Loucy (cell line): ENCODE data around the gene CHST11.

Experiments
- H2AFZ ChIP-seq: fragments of 200-600 bp; sonication (generic); 2 replicates; pipeline ENCODE4 v1.6.0; 2016; ENCODE audit warnings: antibody characterized with exemption, mild to moderate bottlenecking, low read length, moderate library complexity
- H3F3A ChIP-seq: fragments of 200-600 bp; 2 replicates; pipeline ENCODE4 v1.6.0; 2016; ENCODE audit warnings: antibody characterized with exemption, low read depth, mild to moderate bottlenecking
- H3K27me3 ChIP-seq: fragments of 200-600 bp; sonication (generic); 2 replicates; pipeline ENCODE4 v1.6.1; 2014; ENCODE audit warnings: low read length, mild to moderate bottlenecking; ENCODE audit not compliant: insufficient read depth, poor library complexity, severe bottlenecking
- H3K36me3 ChIP-seq: fragments of 200-600 bp; sonication (generic); 2 replicates; pipeline ENCODE4 v1.6.1; 2016; ENCODE audit warnings: low read length; ENCODE audit not compliant: insufficient read depth
- H3K4me1 ChIP-seq: fragments of 200-600 bp; sonication (generic); 2 replicates; pipeline ENCODE4 v1.5.1; 2014; ENCODE audit warnings: low read length, mild to moderate bottlenecking; ENCODE audit not compliant: insufficient read depth, poor library complexity, severe bottlenecking
- H3K4me2 ChIP-seq: fragments of 200-600 bp; sonication (generic); 2 replicates; pipeline ENCODE4 v1.6.0; 2014; ENCODE audit warnings: antibody characterized with exemption, low read length, low read depth, mild to moderate bottlenecking; ENCODE audit not compliant: poor library complexity, severe bottlenecking
- H3K4me3 ChIP-seq: fragments of 200-600 bp; sonication (generic); 2 replicates; pipeline ENCODE4 v1.5.1; 2014; ENCODE audit warnings: low read length, mild to moderate bottlenecking, mixed read lengths; ENCODE audit not compliant: poor library complexity, severe bottlenecking
- H3K79me2 ChIP-seq: fragments of 200-600 bp; sonication (generic); 2 replicates; pipeline ENCODE4 v1.6.1; 2014; ENCODE audit warnings: low read length; ENCODE audit not compliant: insufficient read depth
- H3K9ac ChIP-seq: fragments of 200-600 bp; sonication (generic); 2 replicates; pipeline ENCODE4 v1.6.0; 2014; ENCODE audit warnings: mild to moderate bottlenecking, low read depth, low read length, moderate library complexity; ENCODE audit not compliant: poor library complexity, severe bottlenecking
- H3K9me2 ChIP-seq: fragments of 200-600 bp; sonication (generic); replicated peaks from 2 replicates; pipeline ENCODE4 v1.6.1; 2016; ENCODE audit warnings: low read depth, low read length, mixed read lengths
- H3K9me3 ChIP-seq: fragments of 200-600 bp; sonication (generic); 2 replicates; pipeline ENCODE4 v1.6.1; 2014; ENCODE audit warnings: mild to moderate bottlenecking, antibody characterized with exemption, low read length, low read depth; ENCODE audit not compliant: insufficient read depth
- H4K20me1 ChIP-seq: fragments of 200-600 bp; sonication (generic); 2 replicates; pipeline ENCODE4 v1.6.0; 2014; ENCODE audit warnings: antibody characterized with exemption, low read length, mild to moderate bottlenecking; ENCODE audit not compliant: insufficient read depth, poor library complexity, severe bottlenecking
- EZH2phosphoT487 ChIP-seq: fragments of 200-600 bp; IDR thresholded peaks from 2 replicates; pipeline ENCODE4 v1.6.1; 2018; ENCODE audit warnings: antibody characterized with exemption, mild to moderate bottlenecking, moderate library complexity, borderline replicate concordance
- TF ChIP-seq, protein P1 (sequence below): fragments of 200-600 bp; sonication (generic); conservative IDR thresholded peaks from 2 replicates; pipeline ENCODE4 v1.5.1; 2014; ENCODE audit warnings: mild to moderate bottlenecking, antibody characterized with exemption, low read length

CHST11 gene

GRCh38 chr12:104799458-104799857, 342.7 kb downstream of the CHST11 start:
- TF ChIP-seq EZH2phosphoT487: no peak
- TF ChIP-seq, protein P1, sequence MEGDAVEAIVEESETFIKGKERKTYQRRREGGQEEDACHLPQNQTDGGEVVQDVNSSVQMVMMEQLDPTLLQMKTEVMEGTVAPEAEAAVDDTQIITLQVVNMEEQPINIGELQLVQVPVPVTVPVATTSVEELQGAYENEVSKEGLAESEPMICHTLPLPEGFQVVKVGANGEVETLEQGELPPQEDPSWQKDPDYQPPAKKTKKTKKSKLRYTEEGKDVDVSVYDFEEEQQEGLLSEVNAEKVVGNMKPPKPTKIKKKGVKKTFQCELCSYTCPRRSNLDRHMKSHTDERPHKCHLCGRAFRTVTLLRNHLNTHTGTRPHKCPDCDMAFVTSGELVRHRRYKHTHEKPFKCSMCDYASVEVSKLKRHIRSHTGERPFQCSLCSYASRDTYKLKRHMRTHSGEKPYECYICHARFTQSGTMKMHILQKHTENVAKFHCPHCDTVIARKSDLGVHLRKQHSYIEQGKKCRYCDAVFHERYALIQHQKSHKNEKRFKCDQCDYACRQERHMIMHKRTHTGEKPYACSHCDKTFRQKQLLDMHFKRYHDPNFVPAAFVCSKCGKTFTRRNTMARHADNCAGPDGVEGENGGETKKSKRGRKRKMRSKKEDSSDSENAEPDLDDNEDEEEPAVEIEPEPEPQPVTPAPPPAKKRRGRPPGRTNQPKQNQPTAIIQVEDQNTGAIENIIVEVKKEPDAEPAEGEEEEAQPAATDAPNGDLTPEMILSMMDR: no peak

DNA sequence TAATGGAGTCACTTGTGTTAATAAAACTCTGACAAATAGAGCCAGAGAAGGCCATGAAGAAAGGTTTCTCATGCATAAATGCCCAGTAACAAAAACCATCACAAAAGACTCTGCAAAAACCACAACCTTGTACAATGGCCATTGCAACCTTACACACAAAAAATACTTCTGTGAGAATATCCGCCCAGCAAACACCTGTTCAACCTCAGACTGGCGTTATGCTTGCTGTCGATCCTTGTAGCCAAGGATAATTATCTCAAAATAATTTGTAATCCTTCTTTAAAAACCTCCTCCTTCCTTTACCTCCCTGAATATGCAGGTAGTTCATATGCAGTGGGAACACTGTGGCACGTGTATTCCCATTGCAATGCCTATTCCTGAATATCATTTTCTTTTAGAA, 344.3 kb downstream of the CHST11 start:
- TF ChIP-seq, protein P1: no peak
- no peaks in the 10 kb centered on the region for H3K27me3 ChIP-seq
- no peaks in the 10 kb centered on the region for H3K9me3 ChIP-seq
- no peaks in the 10 kb centered on the region for H3F3A ChIP-seq
- no peak overlapping the region for H3K9ac ChIP-seq
- no peaks in the 10 kb centered on the region for H3K36me3 ChIP-seq
- H3K9me2 ChIP-seq: no peaks in the 10 kb centered on the region
- no peak overlapping the region for H3K4me3 ChIP-seq
- no peak overlapping the region for H2AFZ ChIP-seq
- no peak overlapping the region for H3K4me2 ChIP-seq
- no peaks in the 10 kb centered on the region for H4K20me1 ChIP-seq
- H3K4me1 ChIP-seq: no peaks in the 10 kb centered on the region
- H3K79me2 ChIP-seq: no peaks in the 10 kb centered on the region

More at GRCh38 chr12:104799458-104799857, 342.7 kb downstream of the CHST11 start:
- no peak overlapping the region for H3K9ac ChIP-seq
- H3K79me2 ChIP-seq: no peaks in the 10 kb centered on the region
- H3K4me3 ChIP-seq: no peak overlapping the region
- no peaks in the 10 kb centered on the region for H3K9me2 ChIP-seq
- H2AFZ ChIP-seq: no peak overlapping the region
- H3K9me3 ChIP-seq: no peaks in the 10 kb centered on the region
- H3K27me3 ChIP-seq: no peaks in the 10 kb centered on the region
- no peaks in the 10 kb centered on the region for H3K4me1 ChIP-seq
- no peaks in the 10 kb centered on the region for H4K20me1 ChIP-seq
- no peaks in the 10 kb centered on the region for H3K36me3 ChIP-seq
- no peak overlapping the region for H3K4me2 ChIP-seq
- H3F3A ChIP-seq: no peaks in the 10 kb centered on the region

DNA sequence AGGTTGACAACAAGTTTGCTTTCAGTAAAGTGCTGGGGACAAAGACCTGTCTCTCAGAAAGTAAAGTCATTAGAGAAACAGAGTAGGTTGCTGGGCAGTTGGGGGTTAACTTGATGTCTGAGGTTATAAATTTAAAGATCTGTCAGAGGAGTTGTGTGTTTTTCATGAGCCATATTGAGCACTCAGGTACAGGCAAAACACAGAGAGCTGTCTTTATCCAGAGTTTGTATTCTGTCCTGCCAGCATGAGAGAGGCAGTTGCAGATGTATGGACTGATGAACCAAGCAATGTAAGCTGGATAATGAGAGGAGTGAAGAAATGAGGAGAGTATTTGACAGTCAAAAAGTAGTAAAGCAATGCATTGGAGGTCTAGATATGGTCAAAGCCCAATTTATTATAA, 344.7 kb downstream of the CHST11 start:
- no peaks in the 10 kb centered on the region for H3K36me3 ChIP-seq
- no peaks in the 10 kb centered on the region for H3K79me2 ChIP-seq
- H3K9ac ChIP-seq: no peak overlapping the region
- no peaks in the 10 kb centered on the region for H4K20me1 ChIP-seq
- TF ChIP-seq, protein P1: no peak
- no peak for TF ChIP-seq EZH2phosphoT487
- H2AFZ ChIP-seq: no peak overlapping the region
- no peaks in the 10 kb centered on the region for H3K4me1 ChIP-seq
- no peak overlapping the region for H3K4me2 ChIP-seq
- H3F3A ChIP-seq: no peaks in the 10 kb centered on the region
- no peaks in the 10 kb centered on the region for H3K9me2 ChIP-seq
- H3K27me3 ChIP-seq: no peaks in the 10 kb centered on the region
- no peaks in the 10 kb centered on the region for H3K9me3 ChIP-seq
- H3K4me3 ChIP-seq: no peak overlapping the region
